Transverse colon (tissue), 4 donors: ENCODE results near the gene HS3ST3A1. TPM values are rescaled to one million over a fixed set of nuclear protein-coding genes. Genes with fewer than 3 reads are reported as not detected.
"Not testable (repeated sequence)": the region's sequence is repeated elsewhere in the genome, so short reads cannot be mapped to it uniquely, and the experiment has no call there.

Experiments used
- DNase-seq: peaks from one replicate; pipeline ENCODE4 v3.0.0-alpha.2; 2019
- H3K27ac ChIP-seq, 4 donors: fragments of 200-600 bp; sonication (generic); 2 replicates each; pipeline ENCODE4 v1.5.1; 2016 to 2018; ENCODE audit warnings: inconsistent platforms in 4 of 4
- H3K27me3 ChIP-seq: fragments of 200-600 bp; sonication (generic); 2 replicates; pipeline ENCODE4 v1.5.1; 2017; ENCODE audit warnings: inconsistent platforms
- H3K36me3 ChIP-seq, 4 donors: fragments of 200-600 bp; sonication (generic); 2 replicates each; pipeline ENCODE4 v1.5.1; 2017 to 2019; ENCODE audit warnings: inconsistent platforms in 4 of 4
- H3K4me1 ChIP-seq, 4 donors: fragments of 200-600 bp; sonication (generic); 2 replicates each; pipeline ENCODE4 v1.5.1; 2017 to 2020; ENCODE audit warnings: inconsistent platforms in 4 of 4
- H3K4me3 ChIP-seq, 4 donors: fragments of 200-600 bp; sonication (generic); 1 replicate in 1 of 4; 2 replicates in 3 of 4; pipeline versions ENCODE4 v1.5.1 to v1.6.1; 2017 to 2019; ENCODE audit warnings: inconsistent platforms in 4 of 4
- H3K9me3 ChIP-seq, 2 donors: fragments of 200-600 bp; sonication (generic); 2 replicates each; pipeline ENCODE4 v1.5.1; 2017 to 2019; ENCODE audit warnings: inconsistent platforms in 2 of 2
- CTCF ChIP-seq, 5 experiments: fragments of 200-600 bp in 3 of 5; fragments of 450-650 bp in 2 of 5; sonication (generic) in 3 of 5; IDR thresholded peaks; 1 replicate in 2 of 5; 2 replicates in 3 of 5; pipeline ENCODE4 v1.5.1; 2016 to 2017; ENCODE audit warnings: antibody characterized with exemption in 5 of 5, inconsistent platforms in 3 of 5, mild to moderate bottlenecking in 2 of 5, moderate library complexity in 1 of 5
- EP300 ChIP-seq: sonication (generic); formaldehyde crosslinking; IDR thresholded peaks from one replicate; pipeline ENCODE4 v1.6.1; 2017; ENCODE audit warnings: antibody characterized with exemption, low read depth
- POLR2A ChIP-seq: fragments of 450-650 bp; IDR thresholded peaks from one replicate; pipeline ENCODE4 v1.6.1; 2016; ENCODE audit warnings: antibody characterized with exemption, mild to moderate bottlenecking, moderate library complexity
- POLR2AphosphoS5 ChIP-seq, 3 donors: sonication (generic); formaldehyde crosslinking; IDR thresholded peaks; one replicate each; pipeline ENCODE4 v1.6.1; 2016; ENCODE audit warnings: antibody characterized with exemption in 3 of 3
- WGBS, 2 donors: methylation state at CpG; one replicate each; pipeline ENCODE4 v1.1.5; 2018; ENCODE audit warnings: low coverage in 1 of 2; 5-methylcytosine and 5-hydroxymethylcytosine counted together
- in situ Hi-C, 4 donors: fragments of 200-750 bp; cut with MboI; loops; one replicate each; pipeline versions ENCODE4 v1.15.0 to v1.15.1; 2017; ENCODE audit warnings: low sequenced_read_pairs in 3 of 4, low pct_ligation_motif_present in 1 of 4, low pct_unique_long_range_greater_than_20kb in 1 of 4
- intact Hi-C: fragments of 100-400 bp; cut with DNase I; formaldehyde crosslinking; loops from one replicate; pipeline ENCODE4 v1.15.1; 2023; ENCODE audit warnings: low total_unique reads
- total RNA-seq, 4 donors: library from RNA; depleted of rRNA; stranded (reverse); fragments of >200 nt; gene quantifications; one replicate each; pipeline ENCODE4 v1.1.0, GENCODE V29; 2016

HS3ST3A1 gene
- total RNA-seq, 4 donors from 2014 or later, result 0.41 to 3.6 (median 1.8) TPM

- WGBS, 2 donors, result 80 to 86% methylated on average over 1 to 2 of the region's 2 CpGs
- Histone ChIP-seq H3K9me3 (no peaks in the 10 kb centered on the region), H3K27ac (no peak overlapping the region), H3K4me1 (no peaks in the 10 kb centered on the region), H3K27me3 (no peaks in the 10 kb centered on the region), H3K4me3 (no peak overlapping the region), H3K36me3 (no peaks in the 10 kb centered on the region)
- TF ChIP-seq CTCF (IDR thresholded peaks at IDR 0.05) (no peak), EP300 (no peak), POLR2A (no peak), POLR2AphosphoS5 (IDR thresholded peaks at IDR 0.05) (no peak)
- in situ Hi-C loops (no loop called here), intact Hi-C loops (no loop called here)
- DNase-seq, result no peak
These were observed 99.5 kb downstream of the HS3ST3A1 start for GRCh38 chr17:13502263-13502662.

GRCh38 chr17:13500947-13501346 is 100.8 kb downstream of the HS3ST3A1 start:
- Histone ChIP-seq H3K9me3 (no peaks in the 10 kb centered on the region), H3K27me3 (no peaks in the 10 kb centered on the region), H3K27ac (no peak overlapping the region), H3K4me3 (no peak overlapping the region), H3K4me1 (no peaks in the 10 kb centered on the region), H3K36me3 (no peaks in the 10 kb centered on the region)
- DNase-seq, result no peak
- in situ Hi-C loops, result no loop called here
- intact Hi-C loops, result no loop called here
- WGBS, 2 donors, result 83 to 92% methylated on average over 7 of the region's 7 CpGs
- TF ChIP-seq POLR2A (no peak), EP300 (no peak), POLR2AphosphoS5 (IDR thresholded peaks at IDR 0.05) (no peak), CTCF (IDR thresholded peaks at IDR 0.05) (no peak)

- TF ChIP-seq EP300 (no peak), CTCF (IDR thresholded peaks at IDR 0.05) (no peak), POLR2A (no peak), POLR2AphosphoS5 (IDR thresholded peaks at IDR 0.05) (no peak)
- no peak overlapping the region for H3K4me3 ChIP-seq
- no peaks in the 10 kb centered on the region for H3K9me3 ChIP-seq
- H3K36me3 ChIP-seq, result no peaks in the 10 kb centered on the region
- no peak for DNase-seq
- no peaks in the 10 kb centered on the region for H3K4me1 ChIP-seq
- WGBS, 2 donors, result 66 to 89% methylated on average over 2 to 3 of the region's 3 CpGs
- in situ Hi-C loops (no loop called here), intact Hi-C loops (no loop called here)
- no peak overlapping the region for H3K27ac ChIP-seq
- H3K27me3 ChIP-seq, result no peaks in the 10 kb centered on the region
These were observed 103.5 kb downstream of the HS3ST3A1 start for GRCh38 chr17:13498184-13498583.

GRCh38 chr17:13496553-13497056 is 105.1 kb downstream of the HS3ST3A1 start:
- H3K4me3 ChIP-seq, H3K9me3 ChIP-seq, DNase-seq, H3K27me3 ChIP-seq, H3K36me3 ChIP-seq, H3K27ac ChIP-seq, intact Hi-C loops, H3K4me1 ChIP-seq, in situ Hi-C loops: not testable (repeated sequence)
- WGBS, 2 donors, result 78 to 97% methylated on average over 4 to 18 of the region's 35 CpGs

- TF ChIP-seq CTCF (IDR thresholded peaks at IDR 0.05), result no peak
- TF ChIP-seq EP300, result no peak
- TF ChIP-seq POLR2A, result no peak
- TF ChIP-seq POLR2AphosphoS5 (IDR thresholded peaks at IDR 0.05), result no peak
- Histone ChIP-seq H3K27ac (no peak overlapping the region), H3K4me1 (no peaks in the 10 kb centered on the region), H3K27me3 (no peaks in the 10 kb centered on the region), H3K9me3 (no peaks in the 10 kb centered on the region), H3K4me3 (no peak overlapping the region), H3K36me3 (no peaks in the 10 kb centered on the region)
- intact Hi-C loops (no loop called here), in situ Hi-C loops (no loop called here)
- WGBS, 2 donors, result 86 to 87% methylated on average over 2 of the region's 2 CpGs
- DNase-seq, result no peak
These were observed 106.3 kb downstream of the HS3ST3A1 start for GRCh38 chr17:13495423-13495822.
